DND-41 (cell line): ENCODE data around the gene TAF8.

Experiments used
- ATAC-seq: fragments of 200-7000 bp; cut with Tn5 transposase; 3 replicates; pipeline ENCODE4 v1.9.1; 2021; ENCODE audit warnings: low read depth; ENCODE audit not compliant: insufficient read depth
- DNase-seq: peaks from one replicate; pipeline ENCODE4 v3.0.0-alpha.2; 2020
- H2AFZ ChIP-seq: 2 replicates; pipeline ENCODE4 v1.6.0; 2012; ENCODE audit warnings: low read depth, low read length
- H3K27ac ChIP-seq: 2 replicates; pipeline ENCODE4 v1.5.1; 2012; ENCODE audit warnings: low read length, inconsistent platforms
- H3K27me3 ChIP-seq: fragments of 200-600 bp; sonication (generic); 2 replicates; pipeline ENCODE4 v1.6.0; 2012; ENCODE audit warnings: low read length, mild to moderate bottlenecking, inconsistent platforms; ENCODE audit not compliant: insufficient read depth, poor library complexity
- H3K36me3 ChIP-seq: 2 replicates; pipeline ENCODE4 v1.5.1; 2012; ENCODE audit warnings: low read length, inconsistent platforms; ENCODE audit not compliant: insufficient read depth
- H3K4me1 ChIP-seq: 2 replicates; pipeline ENCODE4 v1.5.1; 2012; ENCODE audit warnings: mild to moderate bottlenecking, low read length; ENCODE audit not compliant: insufficient read depth
- H3K4me2 ChIP-seq: 2 replicates; pipeline ENCODE4 v1.6.0; 2012; ENCODE audit warnings: mild to moderate bottlenecking, moderate library complexity, low read length, inconsistent platforms; ENCODE audit not compliant: insufficient read depth
- H3K4me3 ChIP-seq, 2 experiments: fragments of 200-600 bp in 1 of 2; shearing (Covaris generic) in 1 of 2; 2 replicates each; pipeline ENCODE4 v1.5.1; 2012 to 2016; ENCODE audit warnings: inconsistent platforms in 2 of 2, low read length in 2 of 2, mild to moderate bottlenecking in 2 of 2, low read depth in 1 of 2, moderate library complexity in 1 of 2
- H3K79me2 ChIP-seq: 2 replicates; pipeline ENCODE4 v1.6.0; 2012; ENCODE audit warnings: low read length, inconsistent platforms; ENCODE audit not compliant: insufficient read depth
- H3K9ac ChIP-seq: 2 replicates; pipeline ENCODE4 v1.6.0; 2012; ENCODE audit warnings: low read depth, mild to moderate bottlenecking, inconsistent platforms, low read length, moderate library complexity
- H3K9me3 ChIP-seq: 2 replicates; pipeline ENCODE4 v1.5.1; 2012; ENCODE audit warnings: low read length, moderate library complexity, mild to moderate bottlenecking, inconsistent platforms; ENCODE audit not compliant: insufficient read depth, severe bottlenecking
- H4K20me1 ChIP-seq: 2 replicates; pipeline ENCODE4 v1.6.0; 2012; ENCODE audit warnings: low read length; ENCODE audit not compliant: insufficient read depth
- CTCF ChIP-seq: IDR thresholded peaks from 2 replicates; pipeline ENCODE4 v1.5.1; 2012; ENCODE audit warnings: borderline replicate concordance, low read length, moderate library complexity, mild to moderate bottlenecking; ENCODE audit not compliant: poor library complexity, severe bottlenecking; ENCODE audit errors: extremely low read depth
- EZH2 ChIP-seq: IDR thresholded peaks from 3 replicates; pipeline ENCODE4 v1.6.1; 2012; ENCODE audit warnings: borderline replicate concordance, low read depth, mild to moderate bottlenecking, moderate library complexity, low read length, inconsistent platforms; ENCODE audit not compliant: severe bottlenecking

The TAF8 gene

GRCh38 chr6:42124223-42124836 lies 74.0 kb downstream of the TAF8 start:
- Histone ChIP-seq H3K36me3 (no peaks in the 10 kb centered on the region), H3K9me3 (no peaks in the 10 kb centered on the region), H3K27me3 (no peaks in the 10 kb centered on the region), H3K9ac (no peak overlapping the region), H3K4me1 (no peaks in the 10 kb centered on the region), H3K27ac (no peak overlapping the region), H3K79me2 (no peaks in the 10 kb centered on the region), H3K4me2 (no peak overlapping the region), H2AFZ (no peak overlapping the region), H3K4me3 (no peak overlapping the region), H4K20me1 (no peaks in the 10 kb centered on the region)
- ATAC-seq (no peak), DNase-seq (no peak)
- TF ChIP-seq EZH2 (no peak), CTCF (no peak)

- TF ChIP-seq EZH2 (no peak), CTCF (no peak)
- no peaks in the 10 kb centered on the region for H3K4me1 ChIP-seq
- H3K36me3 ChIP-seq = no peaks in the 10 kb centered on the region
- no peak for ATAC-seq
- no peak overlapping the region for H3K4me2 ChIP-seq
- no peak overlapping the region for H3K9ac ChIP-seq
- H3K27ac ChIP-seq = no peak overlapping the region
- H4K20me1 ChIP-seq = no peaks in the 10 kb centered on the region
- H3K4me3 ChIP-seq = no peak overlapping the region
- H3K27me3 ChIP-seq = no peaks in the 10 kb centered on the region
- H2AFZ ChIP-seq = no peak overlapping the region
- H3K9me3 ChIP-seq = no peaks in the 10 kb centered on the region
- no peak for DNase-seq
- no peaks in the 10 kb centered on the region for H3K79me2 ChIP-seq
These were observed 74.9 kb downstream of the TAF8 start for GRCh38 chr6:42125231-42125630.

GRCh38 chr6:42125663-42126062 lies 75.3 kb downstream of the TAF8 start:
- H3K9me3 ChIP-seq = no peaks in the 10 kb centered on the region
- H3K4me3 ChIP-seq = no peak overlapping the region
- no peak overlapping the region for H3K27ac ChIP-seq
- H3K79me2 ChIP-seq = no peaks in the 10 kb centered on the region
- H4K20me1 ChIP-seq = no peaks in the 10 kb centered on the region
- no peaks in the 10 kb centered on the region for H3K36me3 ChIP-seq
- no peak overlapping the region for H2AFZ ChIP-seq
- no peak for ATAC-seq
- no peak overlapping the region for H3K4me2 ChIP-seq
- no peaks in the 10 kb centered on the region for H3K4me1 ChIP-seq
- no peaks in the 10 kb centered on the region for H3K27me3 ChIP-seq
- no peak overlapping the region for H3K9ac ChIP-seq
- TF ChIP-seq CTCF (no peak), EZH2 (no peak)
- no peak for DNase-seq
